Measurements from ENCODE around the gene DHODH.
A peak's percentile ranks its signal among the peaks of the same experiment; 100 is the strongest.
"Not testable (repeated sequence)": the region's sequence is repeated elsewhere in the genome, so short reads cannot be mapped to it uniquely, and the experiment has no call there.

DHODH gene

GRCh38 chr16:72001180-72001874, 7.2 kb upstream of the DHODH start:
- H3K4me1 Mint-ChIP-seq: no peaks in the 10 kb centered on the region
- H3K27ac Mint-ChIP-seq: no peak overlapping the region
- DNase-seq (ENCODE audit: low spot score in 2 of 2): no peak
- no peak for ATAC-seq
- H3K36me3 Mint-ChIP-seq: no peaks in the 10 kb centered on the region
- H3K4me3 Mint-ChIP-seq: no peak overlapping the region
- H3K9me3 Mint-ChIP-seq: no peaks in the 10 kb centered on the region

- no peak for DNase-seq (ENCODE audit: low spot score in 2 of 2)
- Mint-ChIP-seq H3K4me3 (no peak overlapping the region), H3K27ac (no peak overlapping the region), H3K4me1 (no peaks in the 10 kb centered on the region), H3K36me3 (no peaks in the 10 kb centered on the region), H3K9me3 (no peaks in the 10 kb centered on the region)
- ATAC-seq: no peak
These were observed 5.9 kb upstream of the DHODH start for GRCh38 chr16:72002619-72003018.

GRCh38 chr16:72008065-72008423, 500 bp upstream of the DHODH start:
- Mint-ChIP-seq H3K36me3 (peaks cover 15% of the 10 kb centered on the region), H3K27ac (peak overlapping the region; percentile 88), H3K4me3 (peak overlapping the region; percentile 87)
- not testable (repeated sequence) for H3K4me1 Mint-ChIP-seq, ATAC-seq, H3K9me3 Mint-ChIP-seq
- DNase-seq (ENCODE audit: low spot score in 2 of 2): peak in 1 of 2 donors; percentile 54

- Mint-ChIP-seq H3K27ac (no peak overlapping the region), H3K9me3 (no peaks in the 10 kb centered on the region), H3K4me1 (peaks cover 19% of the 10 kb centered on the region), H3K4me3 (peak overlapping the region; percentile 87), H3K36me3 (peaks cover 23% of the 10 kb centered on the region)
- ATAC-seq (no peak), DNase-seq (ENCODE audit: low spot score in 2 of 2) (no peak)
These were observed 1.2 kb downstream of the DHODH start for GRCh38 chr16:72009779-72010178.

GRCh38 chr16:72012607-72013006, 4.1 kb downstream of the DHODH start:
- Mint-ChIP-seq H3K9me3 (no peaks in the 10 kb centered on the region), H3K4me3 (no peak overlapping the region), H3K27ac (peak overlapping the region; percentile 76), H3K4me1 (peaks cover 28% of the 10 kb centered on the region), H3K36me3 (peaks cover 42% of the 10 kb centered on the region)
- DNase-seq (ENCODE audit: low spot score in 2 of 2): no peak
- ATAC-seq: no peak

- DNase-seq (ENCODE audit: low spot score in 2 of 2): peak in 1 of 2 donors; percentile 59
- peaks cover 47% of the 10 kb centered on the region for H3K36me3 Mint-ChIP-seq
- peak overlapping the region; percentile 32 for H3K4me3 Mint-ChIP-seq
- peak; percentile 14 for ATAC-seq
- H3K4me1 Mint-ChIP-seq: peaks cover 28% of the 10 kb centered on the region
- H3K27ac Mint-ChIP-seq: peak overlapping the region; percentile 76
- H3K9me3 Mint-ChIP-seq: no peaks in the 10 kb centered on the region
These were observed 4.8 kb downstream of the DHODH start for GRCh38 chr16:72013389-72013788.

GRCh38 chr16:72013888-72014581, 5.5 kb downstream of the DHODH start:
- Mint-ChIP-seq H3K9me3 (no peaks in the 10 kb centered on the region), H3K36me3 (peaks cover 48% of the 10 kb centered on the region), H3K27ac (peak overlapping the region; percentile 76), H3K4me3 (peak overlapping the region; percentile 32), H3K4me1 (peaks cover 28% of the 10 kb centered on the region)
- DNase-seq (ENCODE audit: low spot score in 2 of 2): no peak
- no peak for ATAC-seq

- DNase-seq (ENCODE audit: low spot score in 2 of 2) (no peak), ATAC-seq (no peak)
- no peak overlapping the region for H3K27ac Mint-ChIP-seq
- H3K9me3 Mint-ChIP-seq: no peaks in the 10 kb centered on the region
- H3K4me3 Mint-ChIP-seq: no peak overlapping the region
- peaks cover 28% of the 10 kb centered on the region for H3K4me1 Mint-ChIP-seq
- H3K36me3 Mint-ChIP-seq: peaks cover 55% of the 10 kb centered on the region
These were observed 6.1 kb downstream of the DHODH start for GRCh38 chr16:72014675-72015074.

GRCh38 chr16:72015124-72015523, 6.6 kb downstream of the DHODH start:
- Mint-ChIP-seq H3K27ac (no peak overlapping the region), H3K4me1 (peaks cover 24% of the 10 kb centered on the region), H3K36me3 (peaks cover 59% of the 10 kb centered on the region), H3K9me3 (no peaks in the 10 kb centered on the region), H3K4me3 (no peak overlapping the region)
- ATAC-seq (no peak), DNase-seq (ENCODE audit: low spot score in 2 of 2) (no peak)

GRCh38 chr16:72018470-72018869, 9.9 kb downstream of the DHODH start:
- H3K27ac Mint-ChIP-seq: peak overlapping the region; percentile 20
- DNase-seq (ENCODE audit: low spot score in 2 of 2) (no peak), ATAC-seq (no peak)
- peaks cover 14% of the 10 kb centered on the region for H3K4me1 Mint-ChIP-seq
- H3K4me3 Mint-ChIP-seq: no peak overlapping the region
- no peaks in the 10 kb centered on the region for H3K9me3 Mint-ChIP-seq
- peaks cover 74% of the 10 kb centered on the region for H3K36me3 Mint-ChIP-seq

GRCh38 chr16:72021043-72021442, 12.5 kb downstream of the DHODH start:
- peaks cover 6% of the 10 kb centered on the region for H3K4me1 Mint-ChIP-seq
- H3K4me3 Mint-ChIP-seq: no peak overlapping the region
- H3K9me3 Mint-ChIP-seq: no peaks in the 10 kb centered on the region
- no peak for ATAC-seq
- peaks cover 90% of the 10 kb centered on the region for H3K36me3 Mint-ChIP-seq
- no peak for DNase-seq (ENCODE audit: low spot score in 2 of 2)
- H3K27ac Mint-ChIP-seq: no peak overlapping the region

GRCh38 chr16:72022127-72022526, 13.6 kb downstream of the DHODH start:
- no peak overlapping the region for H3K4me3 Mint-ChIP-seq
- H3K4me1 Mint-ChIP-seq: no peaks in the 10 kb centered on the region
- ATAC-seq (no peak), DNase-seq (ENCODE audit: low spot score in 2 of 2) (no peak)
- peaks cover 82% of the 10 kb centered on the region for H3K36me3 Mint-ChIP-seq
- no peaks in the 10 kb centered on the region for H3K9me3 Mint-ChIP-seq
- H3K27ac Mint-ChIP-seq: no peak overlapping the region

GRCh38 chr16:72023962-72024361, 15.4 kb downstream of the DHODH start:
- Mint-ChIP-seq H3K27ac (no peak overlapping the region), H3K36me3 (peaks cover 73% of the 10 kb centered on the region), H3K4me3 (no peak overlapping the region), H3K4me1 (no peaks in the 10 kb centered on the region), H3K9me3 (no peaks in the 10 kb centered on the region)
- no peak for ATAC-seq
- no peak for DNase-seq (ENCODE audit: low spot score in 2 of 2)

- no peaks in the 10 kb centered on the region for H3K4me1 Mint-ChIP-seq
- no peak overlapping the region for H3K4me3 Mint-ChIP-seq
- ATAC-seq: no peak
- H3K36me3 Mint-ChIP-seq: peaks cover 63% of the 10 kb centered on the region
- peak overlapping the region; percentile 60 for H3K27ac Mint-ChIP-seq
- DNase-seq (ENCODE audit: low spot score in 2 of 2): no peak
- no peaks in the 10 kb centered on the region for H3K9me3 Mint-ChIP-seq
These were observed 16.4 kb downstream of the DHODH start for GRCh38 chr16:72024862-72025382.

- H3K4me3 Mint-ChIP-seq: no peak overlapping the region
- DNase-seq (ENCODE audit: low spot score in 2 of 2): no peak
- no peak for ATAC-seq
- peak overlapping the region; percentile 60 for H3K27ac Mint-ChIP-seq
- H3K9me3 Mint-ChIP-seq: no peaks in the 10 kb centered on the region
- no peaks in the 10 kb centered on the region for H3K4me1 Mint-ChIP-seq
- H3K36me3 Mint-ChIP-seq: peaks cover 57% of the 10 kb centered on the region
These were observed 17.0 kb downstream of the DHODH start for GRCh38 chr16:72025404-72026114.

Measured in stimulated activated effector memory CD8-positive, alpha-beta T cell treated with anti-CD3 and anti-CD28 coated beads, Interleukin-12 subunit alpha, Interleukin-12 subunit beta, amount 100 ng/mL, for 72 hours (primary cell).